Subcutaneous abdominal adipose tissue (tissue), 5 donors: Measurements from ENCODE around the gene LAMA2.
A peak's percentile ranks its signal among the peaks of the same experiment; 100 is the strongest.

Source experiments
- H3K27ac ChIP-seq: one replicate; pipeline ENCODE4 v1.7.0; 2013; ENCODE audit warnings: low read depth, mild to moderate bottlenecking, inconsistent platforms, low read length, moderate library complexity
- H3K27me3 ChIP-seq, 5 donors: one replicate each; pipeline ENCODE4 v1.7.0; 2013; ENCODE audit warnings: low read length in 5 of 5, inconsistent platforms in 1 of 5; ENCODE audit not compliant: control insufficient read depth in 5 of 5, insufficient read depth in 4 of 5
- H3K36me3 ChIP-seq, 5 donors: one replicate each; pipeline ENCODE4 v1.7.0; 2013; ENCODE audit warnings: low read length in 5 of 5; ENCODE audit not compliant: control insufficient read depth in 5 of 5, insufficient read depth in 5 of 5
- H3K4me1 ChIP-seq, 5 donors: one replicate each; pipeline ENCODE4 v1.7.0; 2013; ENCODE audit warnings: low read length in 5 of 5, mild to moderate bottlenecking in 3 of 5, moderate library complexity in 1 of 5; ENCODE audit not compliant: control insufficient read depth in 5 of 5, insufficient read depth in 5 of 5
- H3K4me3 ChIP-seq, 5 donors: one replicate each; pipeline ENCODE4 v1.7.0; 2013; ENCODE audit warnings: low read length in 5 of 5, low read depth in 1 of 5
- H3K9ac ChIP-seq, 5 donors: one replicate each; pipeline ENCODE4 v1.7.0; 2013; ENCODE audit warnings: low read length in 5 of 5, mild to moderate bottlenecking in 4 of 5, moderate library complexity in 3 of 5
- H3K9me3 ChIP-seq, 5 donors: one replicate each; pipeline ENCODE4 v1.7.0; 2013; ENCODE audit warnings: low read length in 5 of 5; ENCODE audit not compliant: control insufficient read depth in 5 of 5
- donor health status: healthy.
- donor health status: healthy.
- donor health status: healthy.
- donor health status: healthy.
- donor health status: healthy.

The LAMA2 gene

DNA sequence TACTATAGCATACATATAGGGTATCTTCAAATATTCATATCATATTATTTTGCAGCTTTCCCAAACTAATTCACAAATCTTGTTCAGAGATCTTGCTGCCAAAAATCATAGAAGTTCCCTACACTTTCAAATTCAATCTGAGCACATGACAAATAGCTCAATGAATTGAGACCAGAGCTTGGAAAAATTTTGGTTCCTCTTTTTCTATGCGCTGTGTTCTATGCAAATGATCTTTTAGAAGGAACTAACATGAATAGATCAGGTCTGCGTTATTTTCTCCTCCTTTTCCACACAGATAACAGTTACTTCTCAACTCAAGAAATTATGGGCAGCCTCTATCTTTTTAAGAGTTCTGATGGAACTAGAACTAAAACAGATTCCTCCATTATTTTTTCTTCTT lies 510.7 kb downstream of the LAMA2 start:
- Histone ChIP-seq H3K27ac (no peak overlapping the region), H3K27me3 (no peaks in the 10 kb centered on the region), H3K36me3 (no peaks in the 10 kb centered on the region), H3K9me3 (no peaks in the 10 kb centered on the region), H3K9ac (no peak overlapping the region), H3K4me3 (no peak overlapping the region), H3K4me1 (no peaks in the 10 kb centered on the region)

DNA sequence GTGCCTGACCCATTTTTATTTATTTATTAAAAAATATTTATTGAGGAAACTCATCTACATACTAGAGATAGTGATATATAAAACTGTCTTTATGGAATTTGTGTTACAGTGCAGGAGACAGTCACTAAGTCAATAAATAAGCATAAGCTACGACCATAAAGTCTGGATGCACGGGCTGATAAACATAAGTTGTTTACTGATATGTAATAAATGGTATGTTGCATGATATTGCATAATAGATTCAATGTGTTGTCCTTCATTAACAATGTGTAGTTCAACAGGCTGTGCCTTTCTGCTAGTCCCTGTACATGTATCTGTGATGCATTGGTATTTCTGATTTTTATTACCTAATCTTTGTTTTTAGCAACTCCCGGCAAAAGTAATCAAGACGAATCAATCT lies 515.8 kb downstream of the LAMA2 start:
- no peak overlapping the region for H3K9ac ChIP-seq
- no peaks in the 10 kb centered on the region for H3K4me1 ChIP-seq
- no peaks in the 10 kb centered on the region for H3K9me3 ChIP-seq
- H3K27ac ChIP-seq, result no peak overlapping the region
- H3K27me3 ChIP-seq, result no peaks in the 10 kb centered on the region
- no peaks in the 10 kb centered on the region for H3K36me3 ChIP-seq
- no peak overlapping the region for H3K4me3 ChIP-seq

DNA sequence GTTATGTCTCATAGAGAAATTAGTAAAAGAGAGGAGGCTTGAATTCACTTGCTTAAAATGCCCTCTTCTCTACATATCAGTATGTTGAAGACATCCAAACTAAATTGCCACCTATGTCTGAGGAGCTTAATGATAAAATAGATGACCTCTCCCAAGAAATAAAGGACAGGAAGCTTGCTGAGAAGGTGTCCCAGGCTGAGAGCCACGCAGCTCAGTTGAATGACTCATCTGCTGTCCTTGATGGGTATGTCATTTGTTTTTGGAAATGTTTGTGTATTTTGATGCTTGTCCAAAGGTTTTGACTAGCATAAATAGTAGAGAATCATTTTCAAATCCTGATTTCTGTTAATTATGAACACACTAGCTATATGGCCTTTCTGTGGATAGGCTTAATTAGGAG lies 519.3 kb downstream of the LAMA2 start:
- Histone ChIP-seq H3K4me3 (no peak overlapping the region), H3K27me3 (no peaks in the 10 kb centered on the region), H3K36me3 (no peaks in the 10 kb centered on the region), H3K4me1 (no peaks in the 10 kb centered on the region), H3K27ac (no peak overlapping the region), H3K9me3 (no peaks in the 10 kb centered on the region), H3K9ac (no peak overlapping the region)

DNA sequence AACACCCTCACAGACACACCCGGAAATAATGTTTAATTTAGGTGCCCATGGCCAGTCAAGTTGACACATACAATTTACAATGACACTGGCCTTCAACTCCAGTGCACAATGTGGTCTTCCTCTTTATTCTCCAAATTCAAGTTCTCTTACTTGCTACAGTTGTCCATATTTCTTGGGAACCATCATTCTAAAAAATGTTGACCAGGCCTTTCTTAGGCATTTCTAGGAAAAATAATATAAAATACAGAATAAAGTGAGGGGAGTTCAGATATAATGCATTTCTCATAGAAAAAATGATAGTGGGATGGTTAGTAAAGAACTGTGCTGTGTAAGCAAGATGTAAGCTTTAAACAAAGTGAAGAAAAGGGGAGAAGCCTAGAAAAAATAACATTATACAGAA lies 528.2 kb downstream of the LAMA2 start:
- Histone ChIP-seq H3K9ac (no peak overlapping the region), H3K27ac (no peak overlapping the region), H3K9me3 (no peaks in the 10 kb centered on the region), H3K36me3 (peaks cover 0 to 8% (median 2%) of the 10 kb centered on the region in 5 donors), H3K4me1 (no peaks in the 10 kb centered on the region), H3K27me3 (no peaks in the 10 kb centered on the region), H3K4me3 (no peak overlapping the region)

DNA sequence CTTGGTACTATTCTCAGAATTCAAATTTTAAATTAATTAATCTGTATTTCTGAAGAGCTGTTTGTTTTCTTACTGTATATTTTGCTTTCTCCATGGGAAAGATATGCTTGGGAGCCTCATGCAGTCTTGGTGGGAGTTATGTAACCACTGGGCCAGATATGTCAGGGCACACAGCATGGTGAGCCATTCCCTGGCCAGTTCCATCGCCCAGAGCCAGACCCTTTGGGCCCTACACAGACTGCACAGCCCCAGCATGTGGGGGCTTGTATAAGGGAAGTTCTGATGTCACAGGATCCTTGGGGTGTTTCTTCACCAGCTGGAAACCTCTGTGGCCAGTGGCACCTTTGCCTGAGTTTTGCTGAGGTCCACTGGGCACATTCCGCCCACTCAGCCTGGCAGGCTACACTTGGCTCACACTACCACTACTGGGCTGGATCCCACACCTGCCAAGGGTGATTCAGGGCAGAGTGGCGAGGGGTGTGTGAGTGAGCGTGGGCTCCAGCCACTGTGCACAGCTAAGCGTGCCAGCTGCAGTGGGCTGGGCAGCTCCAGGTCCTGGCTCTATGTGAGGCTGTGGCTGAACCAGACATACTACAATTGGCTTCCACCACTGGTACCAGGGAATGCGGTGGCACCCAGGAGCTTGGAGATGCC lies 533.5 kb downstream of the LAMA2 start:
- H3K9ac ChIP-seq, result peak overlapping the region in 1 of 5 donors; percentile 25
- no peak overlapping the region for H3K27ac ChIP-seq
- H3K36me3 ChIP-seq, result no peaks in the 10 kb centered on the region
- peaks cover 0 to 9% (median 0%) of the 10 kb centered on the region in 5 donors for H3K4me1 ChIP-seq
- H3K27me3 ChIP-seq, result no peaks in the 10 kb centered on the region
- no peaks in the 10 kb centered on the region for H3K9me3 ChIP-seq
- no peak overlapping the region for H3K4me3 ChIP-seq

DNA sequence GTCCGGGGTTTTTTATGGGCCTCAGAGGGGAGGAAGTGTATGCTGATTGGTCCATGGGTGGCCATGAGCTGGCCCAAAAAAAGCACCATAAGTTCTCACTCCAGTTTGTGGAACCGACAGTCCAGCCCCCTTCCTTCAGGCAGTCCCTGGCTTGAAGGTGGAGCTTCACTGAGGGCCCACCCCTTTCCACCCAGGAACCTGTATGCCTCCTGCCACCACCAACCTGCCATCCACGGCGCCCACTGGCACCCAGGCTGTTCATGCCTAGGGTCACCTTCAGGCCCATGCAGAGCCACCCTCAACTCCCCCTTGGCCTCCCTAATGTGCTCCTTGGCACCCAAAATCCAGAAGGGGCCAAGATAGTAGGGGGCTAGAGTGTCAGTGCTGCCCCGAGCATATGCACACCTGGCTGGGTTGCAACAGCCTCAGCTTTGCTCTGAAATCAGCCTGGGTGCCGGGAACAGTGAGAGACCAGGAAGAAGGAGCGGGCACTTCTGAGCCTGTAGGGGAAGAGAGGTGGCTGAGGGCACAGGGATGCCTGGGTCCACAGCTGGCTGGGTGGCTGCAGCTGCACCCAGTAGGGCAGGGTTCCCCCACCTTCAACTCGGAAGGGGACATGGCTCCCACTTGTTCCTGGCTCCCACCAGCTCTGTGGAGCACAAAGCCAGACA lies 534.6 kb downstream of the LAMA2 start:
- no peaks in the 10 kb centered on the region for H3K9me3 ChIP-seq
- peaks cover 0 to 9% (median 0%) of the 10 kb centered on the region in 5 donors for H3K4me1 ChIP-seq
- no peak overlapping the region for H3K27ac ChIP-seq
- H3K9ac ChIP-seq, result no peak overlapping the region
- no peaks in the 10 kb centered on the region for H3K27me3 ChIP-seq
- no peak overlapping the region for H3K4me3 ChIP-seq
- H3K36me3 ChIP-seq, result no peaks in the 10 kb centered on the region

DNA sequence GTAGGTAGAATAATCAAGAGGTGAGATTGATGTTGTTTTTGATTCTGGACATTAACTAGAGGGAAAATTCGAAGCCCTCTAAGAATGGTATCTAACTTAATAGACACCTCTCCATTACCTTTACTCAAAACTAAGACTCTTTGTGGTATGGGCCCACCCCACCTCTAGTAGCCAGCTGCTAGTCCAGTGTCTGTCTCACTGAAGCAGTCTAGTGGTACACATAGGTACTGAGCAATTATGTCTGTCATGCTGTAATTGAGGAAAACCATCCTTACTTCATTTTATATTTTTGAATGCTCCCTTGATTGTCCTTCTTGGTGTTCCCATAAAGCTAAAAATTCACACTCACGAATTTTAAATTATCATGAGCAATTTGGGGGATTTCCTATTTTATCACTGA lies 536.4 kb downstream of the LAMA2 start:
- Histone ChIP-seq H3K36me3 (no peaks in the 10 kb centered on the region), H3K9me3 (no peaks in the 10 kb centered on the region), H3K4me1 (peaks cover 0 to 9% (median 0%) of the 10 kb centered on the region in 5 donors), H3K27me3 (no peaks in the 10 kb centered on the region), H3K9ac (no peak overlapping the region), H3K4me3 (no peak overlapping the region), H3K27ac (no peak overlapping the region)

DNA sequence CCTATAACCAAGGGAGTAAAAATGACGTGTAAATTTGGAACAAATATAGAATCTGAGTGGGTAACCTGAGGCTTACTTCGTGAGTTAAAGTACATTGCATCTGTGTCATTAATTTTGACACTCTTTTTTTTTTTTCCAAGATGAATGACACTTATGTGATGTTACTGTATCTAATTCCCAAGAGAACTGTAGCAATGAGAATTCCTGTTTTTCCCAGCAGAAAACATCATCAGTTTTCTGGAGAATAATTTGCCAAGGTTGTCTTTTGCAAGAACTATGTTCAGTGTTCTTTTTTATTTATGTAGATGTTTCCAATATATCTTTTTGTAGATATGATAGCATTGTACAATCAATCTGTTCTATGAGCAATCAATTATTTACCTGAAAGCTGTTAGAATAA lies 543.4 kb downstream of the LAMA2 start:
- no peak overlapping the region for H3K4me3 ChIP-seq
- H3K4me1 ChIP-seq, result peaks cover 0 to 13% (median 4%) of the 10 kb centered on the region in 5 donors
- H3K9me3 ChIP-seq, result no peaks in the 10 kb centered on the region
- H3K36me3 ChIP-seq, result no peaks in the 10 kb centered on the region
- no peak overlapping the region for H3K27ac ChIP-seq
- no peak overlapping the region for H3K9ac ChIP-seq
- no peaks in the 10 kb centered on the region for H3K27me3 ChIP-seq

DNA sequence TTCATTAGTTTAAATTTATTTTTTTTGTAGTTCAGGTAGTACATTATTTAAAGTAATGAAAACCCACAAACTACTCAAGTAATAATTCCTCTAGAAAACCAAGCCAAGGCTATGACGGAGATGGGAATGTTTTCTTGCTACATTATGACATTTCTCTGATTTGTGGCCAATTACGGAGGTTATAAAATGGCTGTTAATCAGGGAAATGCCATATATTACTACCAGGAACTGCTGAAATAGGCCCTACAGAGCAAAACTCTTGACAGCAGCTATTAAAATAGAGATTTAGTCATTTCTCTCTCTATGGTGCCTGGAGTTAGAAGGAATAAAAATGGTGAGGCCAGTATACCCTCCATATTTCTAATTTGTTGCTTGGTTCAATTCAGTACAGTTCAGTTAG lies 547.0 kb downstream of the LAMA2 start:
- Histone ChIP-seq H3K27ac (no peak overlapping the region), H3K4me1 (peaks cover 0 to 13% (median 4%) of the 10 kb centered on the region in 5 donors), H3K27me3 (no peaks in the 10 kb centered on the region), H3K36me3 (no peaks in the 10 kb centered on the region), H3K9ac (no peak overlapping the region), H3K9me3 (no peaks in the 10 kb centered on the region), H3K4me3 (no peak overlapping the region)

DNA sequence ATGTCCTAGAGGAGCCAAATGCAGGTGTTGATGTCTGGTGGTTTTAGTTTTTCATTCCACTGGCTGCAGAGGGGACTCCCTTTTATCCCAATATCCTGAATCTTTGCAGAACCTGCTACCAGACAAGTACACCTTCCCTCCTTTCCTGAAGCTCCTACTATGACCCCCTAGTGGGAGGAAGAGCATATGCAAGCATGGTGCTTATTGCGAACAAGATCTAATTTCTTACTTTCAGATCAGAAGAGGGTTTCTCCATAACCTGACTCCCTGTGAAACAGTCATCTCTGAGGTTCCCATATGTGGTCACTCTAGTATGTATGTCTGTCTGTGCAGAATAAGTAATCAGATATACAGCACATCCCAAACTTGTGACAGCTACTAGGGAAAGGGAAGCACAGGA lies 549.8 kb downstream of the LAMA2 start:
- no peaks in the 10 kb centered on the region for H3K27me3 ChIP-seq
- no peak overlapping the region for H3K27ac ChIP-seq
- no peak overlapping the region for H3K4me3 ChIP-seq
- H3K4me1 ChIP-seq, result peaks cover 0 to under 1% (median 0%) of the 10 kb centered on the region in 5 donors
- no peaks in the 10 kb centered on the region for H3K36me3 ChIP-seq
- no peaks in the 10 kb centered on the region for H3K9me3 ChIP-seq
- H3K9ac ChIP-seq, result no peak overlapping the region
